ENCODE measurements around the gene CYSRT1.

CYSRT1 gene, protein sequence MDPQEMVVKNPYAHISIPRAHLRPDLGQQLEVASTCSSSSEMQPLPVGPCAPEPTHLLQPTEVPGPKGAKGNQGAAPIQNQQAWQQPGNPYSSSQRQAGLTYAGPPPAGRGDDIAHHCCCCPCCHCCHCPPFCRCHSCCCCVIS

DNA sequence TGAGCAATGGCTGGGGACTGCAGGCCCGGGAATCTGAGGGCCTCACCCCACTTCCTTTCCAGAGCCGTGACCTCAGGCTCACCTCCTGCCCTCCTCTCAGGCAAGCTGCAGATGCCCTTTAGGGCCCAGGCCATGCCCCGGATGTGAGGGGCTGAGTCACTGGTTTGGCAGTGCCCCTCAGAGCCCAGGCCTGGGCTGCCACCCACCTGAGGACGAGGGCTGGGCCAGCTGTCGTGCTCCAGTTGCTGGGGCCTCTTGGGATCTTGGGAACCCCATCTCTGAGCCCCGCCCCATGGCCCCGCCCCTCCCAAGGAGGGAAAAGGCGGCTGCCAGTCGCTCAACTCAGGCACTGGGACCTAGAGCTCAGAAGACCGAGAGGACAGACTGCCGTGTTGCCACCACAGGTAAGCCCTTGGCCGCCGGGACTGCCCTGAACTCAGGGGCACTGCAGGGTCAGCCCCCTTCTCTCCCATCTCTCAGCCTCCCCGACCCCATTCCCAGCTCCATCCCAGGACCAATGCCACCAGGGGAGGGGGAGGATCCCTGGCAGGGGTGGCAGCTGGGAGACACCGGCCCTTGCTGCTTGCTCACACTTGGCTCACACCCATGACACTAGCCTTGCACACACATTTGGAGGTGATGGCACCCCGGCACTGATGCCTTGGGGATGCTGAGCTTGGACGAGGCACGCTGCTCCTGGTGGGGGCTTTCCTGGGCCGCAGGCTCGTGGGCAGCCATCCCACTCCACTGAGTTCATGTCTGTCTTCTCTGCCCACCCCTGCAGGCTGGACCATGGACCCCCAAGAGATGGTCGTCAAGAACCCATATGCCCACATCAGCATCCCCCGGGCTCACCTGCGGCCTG, at the start of gene CYSRT1:
Gene CYSRT1, plus strand, starts transcription at position 345 of the 865 bp plus-strand sequence. Its CDS starts 448 bp downstream, at position 793.
- Mint-ChIP-seq H3K27me3 (peaks cover 45% of the 10 kb centered on the region), H3K9me3 (no peaks in the 10 kb centered on the region), H3K4me3 (peak within 1 kb of the TSS; percentile 86), H3K27ac (peak within 1 kb of the TSS; percentile 87), H3K4me1 (ENCODE audit: low read depth) (peaks cover 23% of the 10 kb centered on the region), H3K36me3 (ENCODE audit: low read depth) (no peaks in the 10 kb centered on the region)
- intact Hi-C loops (cut with micrococcal nuclease), result loop anchor here (5.0 kb wide), 2 partner anchors 38 to 178 kb away; partner anchors contain the start of genes ANAPC2, NPDC1 and SSNA1

DNA sequence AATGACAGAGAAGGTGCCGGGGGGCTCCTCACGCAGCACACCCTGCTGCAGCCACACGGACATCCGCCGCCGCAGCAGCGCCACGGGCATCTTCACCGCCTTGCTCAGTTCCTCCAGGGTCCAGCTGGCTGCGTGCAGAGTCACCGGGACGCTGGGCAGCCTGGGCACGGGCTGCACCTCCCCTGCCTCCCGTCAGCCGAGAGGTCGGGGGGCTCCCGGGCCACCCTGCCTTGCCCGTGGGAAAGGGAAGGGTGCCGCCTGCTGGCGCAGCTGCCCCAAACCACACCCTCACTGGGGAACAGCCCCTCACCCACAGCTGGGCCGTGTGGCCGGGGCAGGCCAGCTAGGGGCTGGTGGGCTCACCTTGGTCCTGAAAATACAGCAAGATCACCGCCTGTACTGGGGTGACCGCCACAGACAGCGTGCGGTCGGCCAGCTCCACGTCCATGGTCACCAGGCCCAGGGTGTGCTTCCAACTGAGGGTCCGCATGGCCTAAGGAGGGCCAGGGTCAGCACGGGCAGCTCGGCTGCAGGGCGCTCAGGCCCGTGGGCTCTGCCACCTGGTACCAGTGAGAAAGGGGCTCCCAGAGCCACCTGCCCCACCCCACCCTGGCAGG, 49.5 kb upstream of the CYSRT1 start:
- peaks cover 36% of the 10 kb centered on the region for H3K36me3 Mint-ChIP-seq (ENCODE audit: low read depth)
- H3K9me3 Mint-ChIP-seq, result no peaks in the 10 kb centered on the region
- intact Hi-C loops (cut with micrococcal nuclease), result loop anchor here (10.0 kb wide), 1 partner anchor 51 kb away; no protein-coding TSS in a partner anchor
- H3K27me3 Mint-ChIP-seq, result peaks cover 35% of the 10 kb centered on the region
- H3K4me1 Mint-ChIP-seq (ENCODE audit: low read depth), result peaks cover 8% of the 10 kb centered on the region
- no peak overlapping the region for H3K27ac Mint-ChIP-seq
- no peak overlapping the region for H3K4me3 Mint-ChIP-seq

DNA sequence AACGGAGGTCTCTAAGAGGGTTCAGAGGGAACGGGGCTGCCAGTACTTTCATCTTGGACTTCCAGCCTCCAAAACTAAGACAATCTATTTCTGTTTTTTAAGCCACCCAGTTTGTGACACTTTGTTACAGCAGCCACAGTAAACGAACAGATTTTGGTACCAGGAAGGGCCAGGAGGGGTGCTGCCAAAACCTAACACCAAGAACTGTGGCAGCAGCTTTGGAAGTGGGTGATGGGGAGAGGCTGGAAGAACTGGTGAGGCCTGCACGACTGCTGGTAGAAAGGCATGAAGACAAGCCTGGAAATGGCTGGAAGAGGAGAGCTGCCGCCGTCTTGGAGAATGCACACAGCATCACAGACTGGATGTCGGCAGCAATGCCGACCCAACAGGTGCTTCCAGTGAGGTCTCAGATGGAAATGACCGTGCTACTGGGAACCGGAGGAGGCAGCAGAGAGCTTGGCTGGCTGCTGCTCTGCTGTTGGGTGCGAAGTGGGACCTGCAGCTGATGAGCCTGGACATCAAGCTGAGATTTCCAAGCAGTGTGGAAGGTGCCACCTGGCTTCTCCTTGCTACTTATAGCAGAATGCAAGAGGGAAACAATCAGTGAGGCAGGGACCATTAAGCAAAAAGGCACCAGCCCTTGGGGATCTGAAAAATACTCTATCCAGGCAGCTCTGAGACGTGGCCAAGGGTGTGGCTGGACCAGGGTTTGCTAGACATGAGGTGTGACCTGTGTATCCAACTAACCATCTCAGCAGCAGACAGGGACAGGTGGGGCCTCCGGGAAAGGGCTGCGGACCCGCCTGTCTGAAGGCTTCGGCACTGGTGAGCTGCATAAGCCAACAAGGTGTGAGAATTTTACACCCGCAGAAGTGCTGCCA, 48.4 kb upstream of the CYSRT1 start:
- Mint-ChIP-seq H3K27ac (no peak overlapping the region), H3K9me3 (no peaks in the 10 kb centered on the region), H3K4me3 (no peak overlapping the region), H3K36me3 (ENCODE audit: low read depth) (peaks cover 47% of the 10 kb centered on the region), H3K4me1 (ENCODE audit: low read depth) (peaks cover 8% of the 10 kb centered on the region), H3K27me3 (peaks cover 24% of the 10 kb centered on the region)
- intact Hi-C loops (cut with micrococcal nuclease), result loop anchor here (10.0 kb wide), 1 partner anchor 52 kb away; no protein-coding TSS in a partner anchor

DNA sequence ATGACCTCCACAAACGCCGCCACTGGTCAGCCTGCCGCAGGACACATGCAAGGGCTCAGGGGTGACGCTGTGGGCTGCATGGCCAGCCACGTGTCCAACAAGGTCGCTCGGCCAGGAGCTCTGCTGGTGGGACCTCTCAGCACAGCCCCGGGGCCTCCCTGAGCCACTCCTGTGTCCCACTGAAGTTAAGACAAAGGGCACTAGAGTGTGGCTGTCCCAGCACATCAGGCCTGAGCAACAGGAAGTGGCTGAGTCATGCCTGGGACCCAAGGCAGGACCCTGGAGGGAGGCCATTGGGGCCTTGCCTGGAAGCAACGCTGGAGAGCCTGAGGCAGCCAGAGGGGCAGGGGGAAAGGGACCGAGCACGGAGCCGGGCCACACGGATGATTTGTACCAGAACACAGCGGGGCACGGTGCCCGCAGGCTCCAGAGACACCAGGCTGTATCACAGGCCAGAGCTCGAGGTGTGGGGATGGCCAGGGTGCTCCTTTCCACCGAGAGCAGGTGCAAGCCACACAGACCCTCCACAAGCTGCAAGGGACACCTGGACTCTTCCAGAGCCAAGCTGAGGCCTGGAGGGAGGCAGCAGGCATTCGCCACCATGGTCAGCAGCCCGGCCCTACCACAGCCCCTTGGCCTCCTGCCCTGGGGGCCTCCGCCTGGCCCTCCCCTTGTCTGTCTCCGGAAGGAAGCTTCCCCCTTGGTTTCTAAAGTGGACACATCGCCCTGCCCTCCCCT, 46.6 kb upstream of the CYSRT1 start:
- Mint-ChIP-seq H3K4me1 (ENCODE audit: low read depth) (peaks cover 4% of the 10 kb centered on the region), H3K9me3 (no peaks in the 10 kb centered on the region), H3K27me3 (peaks cover 7% of the 10 kb centered on the region), H3K36me3 (ENCODE audit: low read depth) (peaks cover 65% of the 10 kb centered on the region), H3K4me3 (no peak overlapping the region), H3K27ac (no peak overlapping the region)
- intact Hi-C loops (cut with micrococcal nuclease), result loop anchor here (10.0 kb wide), 1 partner anchor 54 kb away; no protein-coding TSS in a partner anchor

DNA sequence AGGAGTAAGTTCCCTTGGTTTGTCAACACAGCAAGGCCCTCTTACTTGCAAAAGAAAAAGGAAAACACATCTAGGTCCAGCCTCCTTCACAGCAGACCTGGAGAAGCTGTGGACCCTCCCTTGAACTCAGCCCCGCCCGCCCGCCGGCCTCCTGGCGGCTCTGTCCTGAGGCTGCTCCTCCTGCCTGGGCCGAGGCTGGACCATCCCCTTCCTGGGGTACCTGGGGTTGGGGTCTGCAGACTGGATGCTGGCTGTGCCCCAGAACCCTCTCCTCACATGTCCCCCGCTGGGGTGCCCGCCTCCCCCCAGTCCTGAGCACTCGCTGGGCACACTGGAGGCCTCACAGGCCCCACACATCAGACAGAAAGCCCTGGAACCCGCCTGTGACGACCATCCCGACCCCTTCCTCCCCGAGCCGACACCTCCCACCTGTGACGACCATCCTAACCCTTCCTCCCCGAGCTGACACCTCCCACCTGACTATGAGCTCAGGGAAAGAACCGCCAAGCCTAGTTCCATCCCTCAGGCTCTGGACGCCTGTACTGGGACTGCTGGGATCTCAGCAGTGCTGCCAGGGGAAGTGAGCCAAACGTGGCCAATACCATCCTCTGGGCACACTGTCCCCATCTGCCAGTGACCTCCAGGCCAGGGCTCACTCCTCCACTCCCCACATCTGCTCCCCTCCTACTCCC, 45.9 kb upstream of the CYSRT1 start:
- H3K27me3 Mint-ChIP-seq, result peaks cover 2% of the 10 kb centered on the region
- H3K4me3 Mint-ChIP-seq, result no peak overlapping the region
- intact Hi-C loops (cut with micrococcal nuclease), result loop anchor here (10.0 kb wide), 1 partner anchor 54 kb away; no protein-coding TSS in a partner anchor
- H3K4me1 Mint-ChIP-seq (ENCODE audit: low read depth), result no peaks in the 10 kb centered on the region
- no peak overlapping the region for H3K27ac Mint-ChIP-seq
- H3K9me3 Mint-ChIP-seq, result no peaks in the 10 kb centered on the region
- peaks cover 73% of the 10 kb centered on the region for H3K36me3 Mint-ChIP-seq (ENCODE audit: low read depth)

DNA sequence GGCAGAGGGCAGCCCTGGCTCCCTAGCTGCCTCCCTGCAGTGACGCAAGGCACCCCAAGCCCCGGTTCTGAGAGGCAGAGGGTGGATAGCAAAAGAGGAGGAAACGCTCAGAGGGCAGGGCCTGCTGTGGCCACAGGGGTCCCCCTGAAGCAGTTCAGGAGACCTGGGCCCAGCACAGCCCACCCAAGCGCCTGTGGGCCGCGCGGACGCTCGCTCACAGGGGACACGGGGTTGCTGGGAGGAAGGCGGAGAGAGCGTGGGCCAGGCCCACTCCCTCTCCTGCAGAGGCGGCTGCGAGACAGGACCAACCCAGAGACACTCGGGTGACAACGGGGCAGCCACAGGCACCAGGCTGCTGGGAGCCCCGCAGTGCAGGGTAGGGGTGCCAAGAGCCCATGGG, 45.2 kb upstream of the CYSRT1 start:
- H3K27me3 Mint-ChIP-seq, result peaks cover 2% of the 10 kb centered on the region
- H3K36me3 Mint-ChIP-seq (ENCODE audit: low read depth), result peaks cover 79% of the 10 kb centered on the region
- H3K4me1 Mint-ChIP-seq (ENCODE audit: low read depth), result peaks cover 5% of the 10 kb centered on the region
- H3K9me3 Mint-ChIP-seq, result no peaks in the 10 kb centered on the region
- H3K27ac Mint-ChIP-seq, result no peak overlapping the region
- intact Hi-C loops (cut with micrococcal nuclease), result loop anchor here (10.0 kb wide), 1 partner anchor 55 kb away; no protein-coding TSS in a partner anchor
- no peak overlapping the region for H3K4me3 Mint-ChIP-seq

DNA sequence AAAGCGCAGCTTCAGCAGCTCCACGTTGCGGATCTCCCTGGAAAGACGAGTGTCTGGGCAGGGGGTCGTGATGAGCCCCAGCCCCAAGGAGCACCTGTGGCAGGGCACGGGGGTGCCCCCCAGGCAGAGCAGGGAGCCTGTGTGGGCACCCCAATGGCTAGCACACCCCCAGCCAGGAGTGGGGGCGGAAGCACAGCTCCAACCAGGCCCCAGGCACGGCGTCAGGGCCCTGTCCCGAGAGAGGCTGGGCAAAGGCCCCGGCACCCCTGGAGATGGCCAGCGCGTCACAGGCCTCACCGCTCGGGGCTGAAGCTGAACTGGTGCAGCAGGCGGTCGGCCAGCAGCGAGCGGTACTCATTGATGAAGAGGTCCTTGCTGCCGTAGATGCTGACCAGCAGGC, 44.5 kb upstream of the CYSRT1 start:
- intact Hi-C loops (cut with micrococcal nuclease), result no loop called here
- H3K36me3 Mint-ChIP-seq (ENCODE audit: low read depth), result peaks cover 87% of the 10 kb centered on the region

DNA sequence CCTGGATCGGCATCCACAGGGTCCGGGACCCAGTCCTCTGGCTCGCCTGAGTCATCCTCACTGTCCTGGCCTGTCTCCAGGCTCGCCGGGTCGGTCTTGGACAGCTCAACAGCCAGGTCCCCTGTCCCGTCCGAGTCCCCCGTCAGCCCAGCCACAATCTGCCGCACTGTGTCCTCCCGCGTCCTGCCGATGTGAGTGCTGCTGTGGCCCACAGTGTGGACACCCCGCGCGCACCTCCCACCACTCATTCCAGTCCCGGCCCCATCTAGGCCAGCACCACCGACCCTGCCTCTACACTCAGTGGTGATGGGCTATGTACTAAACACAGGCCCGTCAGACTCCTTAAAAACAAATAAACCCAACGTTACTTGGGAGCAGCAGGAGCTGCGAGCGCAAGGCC, 43.3 kb upstream of the CYSRT1 start:
- H3K9me3 Mint-ChIP-seq, result no peaks in the 10 kb centered on the region
- H3K36me3 Mint-ChIP-seq (ENCODE audit: low read depth), result peaks cover 98% of the 10 kb centered on the region
- H3K4me1 Mint-ChIP-seq (ENCODE audit: low read depth), result peaks cover 16% of the 10 kb centered on the region
- no peak overlapping the region for H3K4me3 Mint-ChIP-seq
- no peaks in the 10 kb centered on the region for H3K27me3 Mint-ChIP-seq
- H3K27ac Mint-ChIP-seq, result no peak overlapping the region
- intact Hi-C loops (cut with micrococcal nuclease), result no loop called here

More for the DNA sequence above, 44.5 kb upstream of the CYSRT1 start:
- no peak overlapping the region for H3K27ac Mint-ChIP-seq
- no peak overlapping the region for H3K4me3 Mint-ChIP-seq
- H3K9me3 Mint-ChIP-seq, result no peaks in the 10 kb centered on the region
- peaks cover 7% of the 10 kb centered on the region for H3K4me1 Mint-ChIP-seq (ENCODE audit: low read depth)
- H3K27me3 Mint-ChIP-seq, result peaks cover 2% of the 10 kb centered on the region

DNA sequence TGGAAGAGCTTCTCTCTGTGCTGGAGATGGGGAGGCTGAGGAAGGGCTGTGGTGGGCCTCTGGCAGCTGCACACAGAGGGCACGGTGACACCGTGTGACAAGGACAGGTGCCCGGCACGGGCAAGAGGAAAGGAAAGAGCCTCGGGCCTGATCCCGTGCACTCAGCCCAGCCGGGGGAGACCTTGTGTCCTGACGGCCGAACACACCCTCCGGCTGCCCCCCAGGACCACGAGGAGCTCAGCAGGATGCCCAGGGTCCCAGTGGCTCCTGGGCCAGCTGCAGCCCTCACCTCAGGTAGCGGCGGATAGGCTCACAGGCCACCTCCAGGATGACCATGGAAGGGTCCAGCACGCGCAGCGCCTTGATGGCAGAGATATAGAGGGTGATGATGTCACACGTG, 42.1 kb upstream of the CYSRT1 start:
- Mint-ChIP-seq H3K4me1 (ENCODE audit: low read depth) (peaks cover 28% of the 10 kb centered on the region), H3K27ac (no peak overlapping the region), H3K9me3 (no peaks in the 10 kb centered on the region), H3K4me3 (no peak overlapping the region), H3K27me3 (no peaks in the 10 kb centered on the region), H3K36me3 (ENCODE audit: low read depth) (peaks cover 95% of the 10 kb centered on the region)
- intact Hi-C loops (cut with micrococcal nuclease), result no loop called here

DNA sequence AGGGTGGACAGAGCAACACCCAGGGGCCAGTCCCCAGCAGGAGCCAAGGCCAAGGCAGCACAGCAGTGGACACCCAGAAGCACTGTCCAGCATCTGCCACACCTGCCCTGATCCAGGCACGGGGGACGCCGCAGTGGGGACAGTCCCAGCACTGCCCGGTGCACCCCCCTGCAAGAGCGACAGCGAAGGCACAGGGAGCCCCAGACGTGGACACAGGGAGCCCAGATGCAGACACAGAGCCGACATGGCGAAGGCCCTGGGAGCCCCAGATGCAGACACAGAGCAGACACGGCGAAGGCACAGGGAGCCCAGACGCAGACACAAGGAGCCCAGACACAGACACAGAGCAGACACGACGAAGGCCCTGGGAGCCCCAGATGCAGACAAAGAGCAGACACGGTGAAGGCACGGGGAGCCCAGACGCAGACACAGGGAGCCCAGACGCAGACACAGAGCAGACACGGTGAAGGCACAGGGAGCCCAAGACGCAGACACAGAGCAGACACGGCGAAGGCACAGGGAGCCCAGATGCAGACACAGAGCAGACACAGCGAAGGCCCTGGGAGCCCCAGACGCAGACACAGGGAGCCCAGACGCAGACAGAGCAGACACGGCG, 40.9 kb upstream of the CYSRT1 start:
- Mint-ChIP-seq H3K4me1 (ENCODE audit: low read depth) (peaks cover 32% of the 10 kb centered on the region), H3K4me3 (no peak overlapping the region), H3K27me3 (no peaks in the 10 kb centered on the region), H3K36me3 (ENCODE audit: low read depth) (peaks cover 95% of the 10 kb centered on the region), H3K27ac (no peak overlapping the region), H3K9me3 (no peaks in the 10 kb centered on the region)
- intact Hi-C loops (cut with micrococcal nuclease), result no loop called here

DNA sequence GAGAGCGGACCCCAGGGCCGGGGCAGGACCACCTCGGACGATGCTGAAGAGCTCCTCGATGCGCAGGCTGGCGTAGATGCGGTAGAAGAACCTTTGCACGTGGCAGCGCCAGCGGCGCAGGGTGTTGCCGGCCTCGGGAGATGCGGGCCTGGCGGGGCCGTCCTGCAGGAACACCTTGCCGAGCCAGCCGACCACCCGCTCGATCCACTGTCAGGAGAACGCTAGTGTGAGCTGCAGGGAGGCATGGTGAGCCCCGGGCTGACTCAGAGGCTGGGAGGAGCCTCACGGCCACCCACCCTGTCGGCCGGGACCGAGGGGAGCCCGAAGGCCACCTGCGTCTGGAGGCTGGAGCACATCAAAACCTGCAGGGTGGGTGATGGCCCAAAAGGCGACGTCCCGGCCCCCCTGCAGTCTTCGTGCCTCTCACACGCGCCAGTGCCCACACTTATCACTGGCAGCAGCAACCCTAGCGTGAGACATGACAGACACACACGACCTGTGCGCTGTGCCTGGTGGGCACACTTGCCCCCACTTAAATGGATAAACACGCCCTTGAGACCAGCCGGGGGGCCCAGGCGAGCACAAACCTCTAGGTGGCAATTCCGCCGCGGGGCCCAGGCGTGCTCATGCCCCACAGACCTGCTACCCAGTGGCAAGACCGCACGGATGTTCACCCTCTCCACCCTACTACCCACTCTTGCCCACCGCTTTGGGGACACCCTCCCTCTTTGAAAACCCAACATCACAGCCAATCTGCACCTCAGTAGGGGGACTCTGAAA, 39.9 kb upstream of the CYSRT1 start:
- intact Hi-C loops (cut with micrococcal nuclease), result loop anchor here (5.0 kb wide), 1 partner anchor 37 kb away; the partner anchor contains the start of gene RNF208
- H3K27ac Mint-ChIP-seq, result no peak overlapping the region
- H3K36me3 Mint-ChIP-seq (ENCODE audit: low read depth), result peaks cover 95% of the 10 kb centered on the region
- no peaks in the 10 kb centered on the region for H3K9me3 Mint-ChIP-seq
- H3K4me3 Mint-ChIP-seq, result no peak overlapping the region
- H3K27me3 Mint-ChIP-seq, result no peaks in the 10 kb centered on the region
- peaks cover 42% of the 10 kb centered on the region for H3K4me1 Mint-ChIP-seq (ENCODE audit: low read depth)

Data from dendritic cell treated with granulocyte-macrophage colony-stimulating factor and Interleukin-4, amounts not matched to agents 40 ng/mL and 50 ng/mL, for 4 days (primary cell).